CD4-positive, alpha-beta T cell (primary cell): ENCODE measurements around the gene GARS1. TPM values are rescaled to one million over a fixed set of nuclear protein-coding genes. Genes with fewer than 3 reads are reported as not detected.

Experiments used
- ATAC-seq: fragments of 200-7000 bp; cut with Tn5 transposase; one replicate; pipeline ENCODE4 v1.10.0; 2022; ENCODE audit warnings: mild to moderate bottlenecking; ENCODE audit not compliant: poor library complexity
- CTCF ChIA-PET: fragments of 350-600 bp; sonication (Branson Sonifier 250); formaldehyde crosslinking; loops from one replicate; lab custom pipeline; 2021; ENCODE audit warnings: antibody characterized with exemption, inconsistent platforms; lab: Charles Lee
- POLR2A ChIA-PET: fragments of 350-600 bp; sonication (Branson Sonifier 250); formaldehyde crosslinking; loops from one replicate; lab custom pipeline; 2021; ENCODE audit warnings: antibody characterized with exemption, inconsistent platforms; lab: Charles Lee
- DNase-seq, 14 experiments: peaks; one replicate each; pipeline ENCODE4 v3.0.0-alpha.2; 2013 to 2020; ENCODE audit warnings: mixed read lengths in 2 of 14
- H3K27ac ChIP-seq, 2 donors: one replicate each; pipeline versions ENCODE4 v1.5.1 to v1.7.0; 2013; ENCODE audit warnings: low read length in 2 of 2, low read depth in 1 of 2, mild to moderate bottlenecking in 1 of 2
- H3K27me3 ChIP-seq, 2 experiments: 1 replicate in 1 of 2; 2 replicates in 1 of 2; pipeline versions ENCODE4 v1.6.1 to v1.7.0; 2013; ENCODE audit warnings: low read length in 2 of 2, control low read depth in 1 of 2, mild to moderate bottlenecking in 1 of 2, moderate library complexity in 1 of 2; ENCODE audit not compliant: insufficient read depth in 2 of 2, control insufficient read depth in 1 of 2
- H3K36me3 ChIP-seq: one replicate; pipeline ENCODE4 v1.6.1; 2013; ENCODE audit warnings: low read length, control low read depth; ENCODE audit not compliant: insufficient read depth
- H3K4me1 ChIP-seq: one replicate; pipeline ENCODE4 v1.6.1; 2013; ENCODE audit warnings: low read length, control low read depth; ENCODE audit not compliant: insufficient read depth
- H3K4me3 ChIP-seq: one replicate; pipeline ENCODE4 v1.5.1; 2013; ENCODE audit warnings: mild to moderate bottlenecking, low read length, moderate library complexity
- H3K9me3 ChIP-seq, 2 experiments: 1 replicate in 1 of 2; 2 replicates in 1 of 2; pipeline versions ENCODE4 v1.6.1 to v1.7.0; 2013; ENCODE audit warnings: low read length in 2 of 2, mild to moderate bottlenecking in 2 of 2, control low read depth in 1 of 2, moderate library complexity in 1 of 2; ENCODE audit not compliant: control insufficient read depth in 1 of 2, insufficient read depth in 1 of 2
- H3K27ac Mint-ChIP-seq: one replicate; pipeline ENCODE4 v1.8.0; 2020; ENCODE audit warnings: mixed read lengths
- H3K27me3 Mint-ChIP-seq: one replicate; pipeline ENCODE4 v1.8.0; 2021; ENCODE audit warnings: mixed read lengths
- H3K36me3 Mint-ChIP-seq: one replicate; pipeline ENCODE4 v1.8.0; 2021; ENCODE audit warnings: low read depth, mixed read lengths
- H3K4me1 Mint-ChIP-seq: one replicate; pipeline ENCODE4 v1.8.0; 2021; ENCODE audit warnings: low read depth, mixed read lengths
- H3K4me3 Mint-ChIP-seq: one replicate; pipeline ENCODE4 v1.8.0; 2020; ENCODE audit warnings: mild to moderate bottlenecking, mixed read lengths
- H3K9me3 Mint-ChIP-seq: one replicate; pipeline ENCODE4 v1.8.0; 2020; ENCODE audit warnings: mixed read lengths
- intact Hi-C, 2 experiments: fragments of 100-400 bp; cut with DNase I in 1 of 2; cut with micrococcal nuclease in 1 of 2; formaldehyde crosslinking; loops; one replicate each; pipeline versions ENCODE4 v1.15.1 to v1.9.0; 2023 to 2025; cut with DNase I, micrococcal nuclease
- total RNA-seq, 174 experiments: library from RNA in 2 of 174; stranded (reverse) in 2 of 174; gene quantifications; one replicate each; pipeline ENCODE4 v1.2.3 and lab custom pipeline; 2021 to 2026
- TF ChIP-seq, protein P1 (sequence below): fragments of 200-600 bp; IDR thresholded peaks from one replicate; pipeline ENCODE4 v1.8.0; 2022; ENCODE audit warnings: antibody characterized with exemption, mild to moderate bottlenecking

Gene GARS1
- total RNA-seq, 2 experiments from 2014 or later, result 127 to 132 TPM

DNA sequence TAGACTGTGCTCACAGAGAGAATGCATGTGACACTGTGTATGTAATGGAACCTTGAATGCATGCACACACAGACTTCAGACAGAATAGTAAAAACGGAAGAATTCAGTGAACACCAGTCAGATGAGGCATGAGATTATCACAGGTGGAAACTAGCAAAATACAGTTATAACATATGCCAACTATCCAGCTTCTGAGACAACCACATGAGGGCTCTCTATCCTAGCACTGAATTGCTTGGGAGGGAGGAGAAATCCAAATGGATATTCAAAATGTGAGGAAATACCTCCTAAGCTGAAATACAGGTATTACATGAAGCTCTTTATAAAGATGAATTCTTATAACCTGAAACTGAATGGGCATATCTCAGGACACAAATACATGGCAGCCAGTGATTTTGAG lies 30.6 kb downstream of the GARS1 start:
- no peaks in the 10 kb centered on the region for H3K9me3 Mint-ChIP-seq
- CTCF ChIA-PET, result no interaction called here
- H3K27ac Mint-ChIP-seq, result no peak overlapping the region
- Histone ChIP-seq H3K4me3 (no peak overlapping the region), H3K36me3 (peaks cover 73% of the 10 kb centered on the region), H3K27me3 (no peaks in the 10 kb centered on the region), H3K4me1 (no peaks in the 10 kb centered on the region), H3K27ac (no peak overlapping the region), H3K9me3 (no peaks in the 10 kb centered on the region)
- intact Hi-C loops, result no loop called here
- POLR2A ChIA-PET, result no interaction called here
- no peaks in the 10 kb centered on the region for H3K27me3 Mint-ChIP-seq
- peaks cover 3% of the 10 kb centered on the region for H3K4me1 Mint-ChIP-seq
- DNase-seq (no peak), ATAC-seq (no peak)
- no peak overlapping the region for H3K4me3 Mint-ChIP-seq
- TF ChIP-seq, protein P1, sequence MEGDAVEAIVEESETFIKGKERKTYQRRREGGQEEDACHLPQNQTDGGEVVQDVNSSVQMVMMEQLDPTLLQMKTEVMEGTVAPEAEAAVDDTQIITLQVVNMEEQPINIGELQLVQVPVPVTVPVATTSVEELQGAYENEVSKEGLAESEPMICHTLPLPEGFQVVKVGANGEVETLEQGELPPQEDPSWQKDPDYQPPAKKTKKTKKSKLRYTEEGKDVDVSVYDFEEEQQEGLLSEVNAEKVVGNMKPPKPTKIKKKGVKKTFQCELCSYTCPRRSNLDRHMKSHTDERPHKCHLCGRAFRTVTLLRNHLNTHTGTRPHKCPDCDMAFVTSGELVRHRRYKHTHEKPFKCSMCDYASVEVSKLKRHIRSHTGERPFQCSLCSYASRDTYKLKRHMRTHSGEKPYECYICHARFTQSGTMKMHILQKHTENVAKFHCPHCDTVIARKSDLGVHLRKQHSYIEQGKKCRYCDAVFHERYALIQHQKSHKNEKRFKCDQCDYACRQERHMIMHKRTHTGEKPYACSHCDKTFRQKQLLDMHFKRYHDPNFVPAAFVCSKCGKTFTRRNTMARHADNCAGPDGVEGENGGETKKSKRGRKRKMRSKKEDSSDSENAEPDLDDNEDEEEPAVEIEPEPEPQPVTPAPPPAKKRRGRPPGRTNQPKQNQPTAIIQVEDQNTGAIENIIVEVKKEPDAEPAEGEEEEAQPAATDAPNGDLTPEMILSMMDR, result no peak
- H3K36me3 Mint-ChIP-seq, result peaks cover 90% of the 10 kb centered on the region

- Mint-ChIP-seq H3K36me3 (peaks cover 92% of the 10 kb centered on the region), H3K27ac (no peak overlapping the region), H3K4me3 (no peak overlapping the region), H3K27me3 (no peaks in the 10 kb centered on the region), H3K9me3 (no peaks in the 10 kb centered on the region), H3K4me1 (peaks cover 3% of the 10 kb centered on the region)
- Histone ChIP-seq H3K4me3 (no peak overlapping the region), H3K27ac (no peak overlapping the region), H3K27me3 (no peaks in the 10 kb centered on the region), H3K36me3 (peaks cover 74% of the 10 kb centered on the region), H3K4me1 (no peaks in the 10 kb centered on the region), H3K9me3 (no peaks in the 10 kb centered on the region)
- intact Hi-C loops, result no loop called here
- ChIA-PET CTCF (no interaction called here), POLR2A (no interaction called here)
- ATAC-seq (no peak), DNase-seq (no peak)
- TF ChIP-seq, protein P1, result no peak
These were observed 32.3 kb downstream of the GARS1 start for GRCh38 chr7:30627026-30627425.

DNA sequence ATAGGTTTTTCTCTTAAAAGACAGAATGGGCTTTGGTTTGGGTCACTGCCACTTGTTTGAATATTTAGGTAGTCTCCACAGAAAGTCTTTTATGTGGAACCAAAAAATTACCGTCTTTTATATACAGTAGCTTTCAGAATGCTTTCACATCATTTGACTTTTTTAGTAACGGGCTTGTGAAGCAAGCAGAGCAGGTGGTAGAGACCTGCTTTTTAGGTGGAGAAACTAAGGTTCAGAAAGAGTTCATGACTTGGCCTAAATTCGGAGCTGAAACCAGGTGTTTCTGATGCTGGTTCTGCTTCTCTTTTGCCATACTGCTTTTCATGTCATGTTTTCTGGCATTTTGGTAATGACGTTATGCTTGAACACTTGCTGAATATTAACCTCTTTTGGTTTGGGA lies 36.3 kb downstream of the GARS1 start:
- H3K4me1 Mint-ChIP-seq, result peaks cover 3% of the 10 kb centered on the region
- no peak overlapping the region for H3K27ac Mint-ChIP-seq
- H3K36me3 ChIP-seq, result peaks cover 88% of the 10 kb centered on the region
- H3K4me1 ChIP-seq, result no peaks in the 10 kb centered on the region
- no peaks in the 10 kb centered on the region for H3K27me3 ChIP-seq
- no peak for DNase-seq
- no peak for ATAC-seq
- TF ChIP-seq, protein P1, result no peak
- H3K27me3 Mint-ChIP-seq, result no peaks in the 10 kb centered on the region
- no peak overlapping the region for H3K4me3 ChIP-seq
- H3K27ac ChIP-seq, result no peak overlapping the region
- H3K9me3 Mint-ChIP-seq, result no peaks in the 10 kb centered on the region
- ChIA-PET CTCF (no interaction called here), POLR2A (no interaction called here)
- H3K4me3 Mint-ChIP-seq, result no peak overlapping the region
- intact Hi-C loops, result no loop called here
- H3K9me3 ChIP-seq, result no peaks in the 10 kb centered on the region
- peaks cover 92% of the 10 kb centered on the region for H3K36me3 Mint-ChIP-seq
